Naive B cell (primary cell): ENCODE results near the gene HSBP1L1. TPM values are rescaled to one million over a fixed set of nuclear protein-coding genes. Genes with fewer than 3 reads are reported as not detected.

Source experiments
- ATAC-seq, 2 donors: fragments of 150-1000 bp; cut with Tn5 transposase; 2 replicates each; pipeline ENCODE4 v1.10.0; 2021; ENCODE audit warnings: low read depth in 2 of 2, mild to moderate bottlenecking in 2 of 2, moderate library complexity in 2 of 2
- DNase-seq: peaks from one replicate; pipeline ENCODE4 v3.0.0; 2022
- H3K27ac Mint-ChIP-seq, 6 donors: one replicate each; pipeline ENCODE4 v1.8.0; 2020 to 2022; ENCODE audit warnings: mild to moderate bottlenecking in 6 of 6, mixed read lengths in 6 of 6, moderate library complexity in 5 of 6, inconsistent platforms in 2 of 6
- H3K27me3 Mint-ChIP-seq, 3 donors: one replicate each; pipeline ENCODE4 v1.8.0; 2021 to 2022; ENCODE audit warnings: mixed read lengths in 3 of 3, mild to moderate bottlenecking in 1 of 3
- H3K36me3 Mint-ChIP-seq, 2 donors: one replicate each; pipeline ENCODE4 v1.8.0; 2020 to 2022; ENCODE audit warnings: mixed read lengths in 2 of 2, inconsistent platforms in 1 of 2, mild to moderate bottlenecking in 1 of 2
- H3K4me1 Mint-ChIP-seq, 3 donors: one replicate each; pipeline ENCODE4 v1.8.0; 2020 to 2022; ENCODE audit warnings: mixed read lengths in 3 of 3, inconsistent platforms in 1 of 3, mild to moderate bottlenecking in 1 of 3, moderate library complexity in 1 of 3
- H3K4me3 Mint-ChIP-seq, 8 donors: one replicate each; pipeline ENCODE4 v1.8.0; 2020 to 2022; ENCODE audit warnings: mild to moderate bottlenecking in 8 of 8, mixed read lengths in 8 of 8, moderate library complexity in 8 of 8, inconsistent platforms in 2 of 8
- H3K9me3 Mint-ChIP-seq, 7 donors: one replicate each; pipeline ENCODE4 v1.8.0; 2020 to 2022; ENCODE audit warnings: mixed read lengths in 7 of 7, mild to moderate bottlenecking in 5 of 7, inconsistent platforms in 2 of 7, moderate library complexity in 1 of 7
- polyA plus RNA-seq, 6 donors: library from polyadenylated mRNA; unstranded; fragments of 300-500 nt; fragmentation: Illumina TruSeq; gene quantifications; one replicate each; pipeline ENCODE4 v1.2.3, GENCODE V29; 2021; ENCODE audit warnings: low read depth in 6 of 6

Gene HSBP1L1
- polyA plus RNA-seq, 6 donors from 2014 or later: 1.8 to 10.5 (median 4.5) TPM

- no peaks in the 10 kb centered on the region for H3K36me3 Mint-ChIP-seq
These were observed 2.1 kb upstream of the HSBP1L1 start for GRCh38 chr18:79962311-79962710.

DNA sequence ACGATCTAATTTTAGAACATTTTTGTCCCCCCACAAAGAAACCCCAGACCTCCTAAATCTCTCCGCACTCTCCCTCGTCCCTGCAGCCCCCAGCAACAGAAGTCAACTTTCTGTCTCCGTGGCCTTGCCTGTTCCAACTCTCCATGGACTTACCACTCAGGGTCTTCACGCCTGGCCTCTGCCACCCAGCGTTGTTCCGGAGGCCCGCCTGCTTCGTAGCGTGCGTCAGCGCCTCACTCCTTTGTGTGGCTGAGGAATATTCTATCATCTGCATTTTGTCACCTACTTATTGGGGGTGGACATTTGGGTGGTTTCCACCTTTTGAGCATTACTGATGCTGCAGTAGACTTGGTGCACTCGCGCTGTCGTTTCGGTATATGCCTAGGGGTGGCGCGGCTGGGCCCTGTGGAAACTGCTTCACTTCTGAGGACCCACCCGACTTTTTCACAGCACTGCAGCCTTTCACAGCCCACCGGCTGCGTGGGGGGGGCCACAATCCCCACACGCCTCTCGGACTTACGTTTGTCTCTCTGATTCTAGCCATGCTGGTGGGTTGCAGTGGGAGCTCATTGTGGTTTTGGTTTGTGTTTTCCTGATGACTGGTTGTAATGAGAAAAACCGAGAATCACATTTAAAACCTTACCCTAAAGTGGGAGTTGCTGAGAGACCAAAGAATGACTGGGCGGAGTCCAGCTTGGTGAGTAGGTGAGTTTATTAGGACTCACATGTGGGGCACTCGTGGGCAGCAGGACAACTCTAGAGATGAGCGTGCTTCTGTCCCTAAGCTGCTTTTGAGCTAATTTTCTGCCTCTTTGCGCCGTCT lies 1.4 kb upstream of the HSBP1L1 start:
- ATAC-seq (peak; percentile 29 to 60), DNase-seq (no peak)

More at GRCh38 chr18:79962311-79962710, 2.1 kb upstream of the HSBP1L1 start:
- DNase-seq (no peak), ATAC-seq (no peak)
- Mint-ChIP-seq H3K9me3 (no peaks in the 10 kb centered on the region), H3K4me1 (peaks cover 18 to 25% (median 20%) of the 10 kb centered on the region in 3 donors), H3K4me3 (peak overlapping the region in 4 of 8 donors; percentile 8 to 69 (median 48)), H3K27ac (no peak overlapping the region), H3K27me3 (peaks cover 0 to 15% (median 14%) of the 10 kb centered on the region in 3 donors)

GRCh38 chr18:79963658-79964329 lies 649 bp upstream of the HSBP1L1 start:
- Mint-ChIP-seq H3K4me1 (peaks cover 18 to 29% (median 20%) of the 10 kb centered on the region in 3 donors), H3K27me3 (peaks cover 0 to 15% (median 14%) of the 10 kb centered on the region in 3 donors), H3K9me3 (no peaks in the 10 kb centered on the region), H3K36me3 (no peaks in the 10 kb centered on the region), H3K27ac (peak overlapping the region in 1 of 6 donors; percentile 62), H3K4me3 (peak overlapping the region; percentile 60 to 82 (median 68))
- DNase-seq (no peak), ATAC-seq (no peak)

More for the DNA sequence above, 1.4 kb upstream of the HSBP1L1 start:
- no peaks in the 10 kb centered on the region for H3K9me3 Mint-ChIP-seq
- peak overlapping the region in 1 of 6 donors; percentile 49 for H3K27ac Mint-ChIP-seq
- no peaks in the 10 kb centered on the region for H3K36me3 Mint-ChIP-seq
- H3K27me3 Mint-ChIP-seq: peaks cover 0 to 15% (median 14%) of the 10 kb centered on the region in 3 donors
- H3K4me1 Mint-ChIP-seq: peaks cover 18 to 25% (median 20%) of the 10 kb centered on the region in 3 donors
- H3K4me3 Mint-ChIP-seq: peak overlapping the region in 7 of 8 donors; percentile 9 to 71 (median 67)

DNA sequence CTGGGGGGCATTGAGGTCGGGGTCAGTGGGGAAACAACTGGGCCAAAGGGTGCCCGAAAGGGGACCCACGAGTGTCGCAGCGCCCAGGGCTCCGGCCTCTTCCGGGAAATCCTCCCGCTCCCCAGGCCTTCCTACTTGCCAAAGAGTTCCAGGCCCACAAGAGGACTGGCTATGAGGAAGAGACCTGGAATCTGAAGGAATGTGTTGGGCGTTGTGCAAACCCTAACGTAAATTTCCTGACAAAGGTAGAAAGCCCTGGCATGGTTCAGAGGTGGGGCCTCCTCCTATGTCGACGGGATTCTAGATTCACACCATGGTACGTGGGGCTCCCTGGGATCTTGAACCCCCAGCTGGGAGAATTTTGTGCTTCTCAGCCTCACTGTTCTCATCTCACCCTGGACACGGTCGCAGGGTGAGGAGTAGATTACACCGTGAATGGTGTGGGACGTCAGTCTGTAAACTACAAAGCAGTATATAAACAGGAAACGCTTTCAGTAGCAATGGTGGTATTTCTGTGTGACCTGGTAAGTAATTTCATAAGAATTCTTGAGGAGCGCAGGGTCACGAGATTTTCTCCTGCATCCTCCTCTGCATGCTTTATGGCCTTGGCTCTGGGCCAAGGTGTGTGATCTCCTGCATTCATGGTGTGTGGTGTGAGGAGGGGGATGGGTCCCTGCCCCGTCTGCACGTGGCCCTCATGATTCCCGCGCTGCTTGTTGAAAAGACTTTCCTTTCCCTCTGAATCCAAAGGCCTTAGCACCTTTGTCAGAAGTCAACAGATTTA lies 868 bp downstream of the HSBP1L1 start:
- Mint-ChIP-seq H3K36me3 (no peaks in the 10 kb centered on the region), H3K27me3 (peaks cover 0 to 15% (median 14%) of the 10 kb centered on the region in 3 donors), H3K4me3 (peak overlapping the region; percentile 63 to 87 (median 80)), H3K9me3 (no peaks in the 10 kb centered on the region), H3K27ac (peak overlapping the region in 3 of 6 donors; percentile 19 to 91 (median 79)), H3K4me1 (peaks cover 17 to 33% (median 25%) of the 10 kb centered on the region in 3 donors)
- DNase-seq (no peak), ATAC-seq (peak in 1 of 2 donors; percentile 11)

GRCh38 chr18:79970419-79971133 lies 6.1 kb downstream of the HSBP1L1 start:
- H3K36me3 Mint-ChIP-seq: peaks cover 14 to 20% of the 10 kb centered on the region in 2 donors
- no peaks in the 10 kb centered on the region for H3K9me3 Mint-ChIP-seq
- no peak for ATAC-seq

GRCh38 chr18:79971211-79971952 lies 6.9 kb downstream of the HSBP1L1 start:
- Mint-ChIP-seq H3K27me3 (no peaks in the 10 kb centered on the region), H3K27ac (peak overlapping the region in 4 of 6 donors; percentile 61 to 88 (median 70)), H3K4me3 (peak overlapping the region in 3 of 8 donors; percentile 31 to 43 (median 42)), H3K4me1 (peaks cover 4 to 25% (median 17%) of the 10 kb centered on the region in 3 donors), H3K36me3 (peaks cover 17 to 20% of the 10 kb centered on the region in 2 donors), H3K9me3 (no peaks in the 10 kb centered on the region)
- ATAC-seq (no peak), DNase-seq (no peak)

More at GRCh38 chr18:79970419-79971133, 6.1 kb downstream of the HSBP1L1 start:
- Mint-ChIP-seq H3K4me1 (peaks cover 3 to 24% (median 16%) of the 10 kb centered on the region in 3 donors), H3K4me3 (no peak overlapping the region), H3K27me3 (no peaks in the 10 kb centered on the region), H3K27ac (peak overlapping the region in 1 of 6 donors; percentile 88)
- no peak for DNase-seq

DNA sequence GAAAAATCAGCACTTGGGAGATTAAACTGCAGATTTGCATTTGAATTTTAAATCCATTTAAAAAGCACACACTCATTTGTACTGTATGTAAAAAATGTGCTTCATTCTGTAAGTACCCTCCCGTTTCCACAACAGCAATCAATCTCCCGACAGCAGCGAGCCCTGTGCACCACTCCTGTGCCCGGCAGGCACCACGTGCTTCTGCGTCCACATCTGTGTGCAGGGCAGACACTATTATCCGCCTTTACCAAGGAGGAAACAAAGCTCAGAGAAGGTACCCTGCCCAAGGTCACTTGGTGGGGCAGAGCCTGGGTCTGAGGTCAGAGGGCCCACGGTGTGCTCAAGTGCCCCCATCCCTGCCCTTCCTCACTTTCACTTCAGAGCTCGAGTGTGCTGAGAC lies 7.5 kb downstream of the HSBP1L1 start:
- ATAC-seq: no peak

GRCh38 chr18:79972720-79973119 lies 8.3 kb downstream of the HSBP1L1 start:
- no peak for DNase-seq
- Mint-ChIP-seq H3K4me1 (peaks cover 6 to 25% (median 17%) of the 10 kb centered on the region in 3 donors), H3K36me3 (peaks cover 17 to 20% of the 10 kb centered on the region in 2 donors), H3K27ac (peak overlapping the region in 1 of 6 donors; percentile 52), H3K4me3 (no peak overlapping the region), H3K9me3 (no peaks in the 10 kb centered on the region), H3K27me3 (no peaks in the 10 kb centered on the region)
- no peak for ATAC-seq

More for the DNA sequence above, 7.5 kb downstream of the HSBP1L1 start:
- peaks cover 4 to 25% (median 17%) of the 10 kb centered on the region in 3 donors for H3K4me1 Mint-ChIP-seq
- DNase-seq: no peak
- H3K27ac Mint-ChIP-seq: peak overlapping the region in 2 of 6 donors; percentile 62 to 78
- peaks cover 17 to 20% of the 10 kb centered on the region in 2 donors for H3K36me3 Mint-ChIP-seq
- no peaks in the 10 kb centered on the region for H3K27me3 Mint-ChIP-seq
- H3K9me3 Mint-ChIP-seq: no peaks in the 10 kb centered on the region
- H3K4me3 Mint-ChIP-seq: peak overlapping the region in 1 of 8 donors; percentile 31

DNA sequence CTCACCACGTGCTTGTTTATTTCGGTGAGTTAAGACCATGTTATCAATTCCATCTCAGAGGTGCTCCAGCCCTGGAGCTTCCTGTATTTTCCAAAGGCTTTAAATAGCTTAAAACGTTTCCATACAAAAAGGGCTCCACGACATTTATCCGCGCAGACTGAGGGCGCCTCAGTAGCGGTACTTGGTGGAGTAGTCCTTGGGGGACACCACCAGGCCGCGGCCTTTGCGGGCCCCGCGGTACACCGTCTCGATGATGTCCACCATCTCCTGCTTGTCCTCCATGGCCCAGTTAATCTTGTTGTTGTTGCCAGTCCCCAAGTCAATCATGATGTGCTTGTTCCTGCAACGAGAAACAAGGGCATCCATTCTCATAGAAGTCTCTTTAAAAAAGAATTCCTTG lies 9.1 kb downstream of the HSBP1L1 start:
- Mint-ChIP-seq H3K36me3 (peaks cover 17 to 20% of the 10 kb centered on the region in 2 donors), H3K27me3 (no peaks in the 10 kb centered on the region), H3K4me1 (peaks cover 11 to 27% (median 22%) of the 10 kb centered on the region in 3 donors), H3K4me3 (no peak overlapping the region), H3K27ac (no peak overlapping the region), H3K9me3 (no peaks in the 10 kb centered on the region)
- DNase-seq (no peak), ATAC-seq (no peak)

DNA sequence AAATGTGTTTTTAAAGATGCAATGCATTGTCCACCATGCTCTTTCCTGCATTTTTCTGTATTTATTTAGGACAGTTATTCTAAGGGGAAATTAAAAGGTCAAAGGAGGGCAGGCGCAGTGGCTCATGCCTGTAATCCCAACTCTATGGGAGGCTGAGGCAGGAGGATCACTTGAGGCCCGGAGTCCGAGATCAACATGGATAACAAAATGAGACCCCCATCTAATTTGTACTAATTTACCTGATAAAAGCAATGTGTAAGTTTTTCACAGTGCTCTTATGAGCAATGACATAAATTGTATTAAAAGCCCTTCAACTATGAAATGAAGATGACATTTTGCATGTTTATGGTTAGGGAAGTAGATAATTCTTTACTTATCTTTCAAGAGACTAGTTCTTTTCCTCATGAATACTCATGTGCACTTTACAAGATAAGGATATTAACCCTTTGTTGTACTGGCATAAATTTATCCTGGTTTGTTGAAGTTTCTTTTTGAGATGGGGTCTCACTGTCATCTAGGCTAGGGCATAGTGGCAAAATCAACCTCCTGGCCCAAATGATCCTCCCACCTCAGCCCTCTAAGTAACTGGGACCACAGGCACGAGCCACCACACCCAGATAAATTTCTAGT lies 9.7 kb downstream of the HSBP1L1 start:
- peaks cover 17 to 20% of the 10 kb centered on the region in 2 donors for H3K36me3 Mint-ChIP-seq

GRCh38 chr18:79975043-79975442 lies 10.6 kb downstream of the HSBP1L1 start:
- Mint-ChIP-seq H3K4me1 (peaks cover 17 to 20% (median 18%) of the 10 kb centered on the region in 3 donors), H3K9me3 (no peaks in the 10 kb centered on the region), H3K4me3 (peak overlapping the region in 1 of 8 donors; percentile 25), H3K27me3 (no peaks in the 10 kb centered on the region), H3K27ac (no peak overlapping the region), H3K36me3 (peaks cover 17 to 20% of the 10 kb centered on the region in 2 donors)
- DNase-seq (no peak), ATAC-seq (no peak)

More for the DNA sequence above, 9.7 kb downstream of the HSBP1L1 start:
- no peaks in the 10 kb centered on the region for H3K9me3 Mint-ChIP-seq
- ATAC-seq (no peak), DNase-seq (no peak)
- no peaks in the 10 kb centered on the region for H3K27me3 Mint-ChIP-seq
- no peak overlapping the region for H3K4me3 Mint-ChIP-seq
- peaks cover 11 to 26% (median 19%) of the 10 kb centered on the region in 3 donors for H3K4me1 Mint-ChIP-seq
- no peak overlapping the region for H3K27ac Mint-ChIP-seq
